Neural progenitor cell (in vitro differentiated cells): Measurements from ENCODE around the gene MORC4. TPM values are rescaled to one million over a fixed set of nuclear protein-coding genes. Genes with fewer than 3 reads are reported as not detected.

Experiments
- DNase-seq: peaks from one replicate; pipeline ENCODE4 v3.0.0-alpha.2; 2016; ENCODE audit warnings: low spot score
- H2AFZ ChIP-seq: fragments of 200-600 bp; sonication (generic); replicated peaks from 2 replicates; pipeline ENCODE4 v1.6.1; 2016; ENCODE audit warnings: antibody characterized with exemption
- H3F3A ChIP-seq: fragments of 200-600 bp; sonication (generic); 2 replicates; pipeline ENCODE4 v1.6.1; 2016; ENCODE audit warnings: antibody characterized with exemption, low read depth
- H3K27ac ChIP-seq: fragments of 200-600 bp; sonication (generic); 2 replicates; pipeline ENCODE4 v1.5.1; 2016; ENCODE audit warnings: mild to moderate bottlenecking
- H3K27me3 ChIP-seq: fragments of 200-600 bp; sonication (generic); 2 replicates; pipeline ENCODE4 v1.6.1; 2016; ENCODE audit warnings: mild to moderate bottlenecking, moderate library complexity
- H3K36me3 ChIP-seq: fragments of 200-600 bp; sonication (generic); 2 replicates; pipeline ENCODE4 v1.5.1; 2016
- H3K4me1 ChIP-seq: fragments of 200-600 bp; sonication (generic); 2 replicates; pipeline ENCODE4 v1.6.1; 2016; ENCODE audit warnings: mixed run types
- H3K4me2 ChIP-seq: fragments of 200-600 bp; sonication (generic); 2 replicates; pipeline ENCODE4 v1.6.1; 2016
- H3K4me3 ChIP-seq: fragments of 200-600 bp; sonication (generic); 2 replicates; pipeline ENCODE4 v1.5.1; 2016
- H3K79me2 ChIP-seq: fragments of 200-600 bp; sonication (generic); 2 replicates; pipeline ENCODE4 v1.6.1; 2016; ENCODE audit warnings: low read depth
- H3K9ac ChIP-seq: fragments of 200-600 bp; sonication (generic); 2 replicates; pipeline ENCODE4 v1.6.1; 2016
- H3K9me3 ChIP-seq: fragments of 200-600 bp; sonication (generic); 2 replicates; pipeline ENCODE4 v1.5.1; 2016; ENCODE audit warnings: low read depth
- H4K20me1 ChIP-seq: fragments of 200-600 bp; sonication (generic); 2 replicates; pipeline ENCODE4 v1.6.1; 2016; ENCODE audit warnings: low read depth
- H3K27ac Mint-ChIP-seq: 3 replicates; pipeline ENCODE4 v1.8.0; 2021; ENCODE audit warnings: mixed read lengths
- H3K27me3 Mint-ChIP-seq: 2 replicates; pipeline ENCODE4 v1.8.0; 2022; ENCODE audit warnings: low read depth, mild to moderate bottlenecking, inconsistent platforms, moderate library complexity, mixed read lengths; ENCODE audit not compliant: insufficient read depth
- H3K36me3 Mint-ChIP-seq: 3 replicates; pipeline ENCODE4 v1.8.0; 2021; ENCODE audit warnings: mixed read lengths
- H3K4me1 Mint-ChIP-seq: 3 replicates; pipeline ENCODE4 v1.8.0; 2021; ENCODE audit warnings: mixed read lengths
- H3K4me3 Mint-ChIP-seq: 3 replicates; pipeline ENCODE4 v1.8.0; 2021; ENCODE audit warnings: mild to moderate bottlenecking, moderate library complexity, mixed read lengths
- H3K9me3 Mint-ChIP-seq: 3 replicates; pipeline ENCODE4 v1.8.0; 2020; ENCODE audit warnings: mixed read lengths
- CTCF ChIP-seq: fragments of 200-600 bp; sonication (generic); IDR thresholded peaks from 2 replicates; pipeline ENCODE4 v1.5.1; 2017; ENCODE audit warnings: antibody characterized with exemption, mild to moderate bottlenecking
- EZH2 ChIP-seq: fragments of 200-600 bp; sonication (generic); IDR thresholded peaks from 2 replicates; pipeline ENCODE4 v1.6.1; 2017; ENCODE audit warnings: antibody characterized with exemption, mild to moderate bottlenecking, moderate library complexity
- EZH2phosphoT487 ChIP-seq: fragments of 200-600 bp; sonication (generic); IDR thresholded peaks from 2 replicates; pipeline ENCODE4 v1.6.1; 2017; ENCODE audit warnings: antibody characterized with exemption
- total RNA-seq: library from RNA; depleted of rRNA; stranded (reverse); fragments of >200 nt; gene quantifications from 2 replicates; pipeline ENCODE4 v1.2.3, GENCODE V29; 2015; ENCODE audit warnings: low replicate concordance

The MORC4 gene
- total RNA-seq, 1 donor from 2014 or later, result 7.6 TPM

- no peak overlapping the region for H3K27ac ChIP-seq
- no peaks in the 10 kb centered on the region for H3K27me3 Mint-ChIP-seq
- H3K9me3 Mint-ChIP-seq, result no peaks in the 10 kb centered on the region
- H3K9ac ChIP-seq, result no peak overlapping the region
- no peak overlapping the region for H3K4me2 ChIP-seq
- no peak overlapping the region for H3K4me3 ChIP-seq
- no peaks in the 10 kb centered on the region for H3K9me3 ChIP-seq
- peaks cover 5% of the 10 kb centered on the region for H3K36me3 Mint-ChIP-seq
- no peaks in the 10 kb centered on the region for H4K20me1 ChIP-seq
- no peak overlapping the region for H3K27ac Mint-ChIP-seq
- no peaks in the 10 kb centered on the region for H3K36me3 ChIP-seq
- no peak overlapping the region for H2AFZ ChIP-seq
- TF ChIP-seq EZH2phosphoT487 (no peak), CTCF (no peak)
- no peaks in the 10 kb centered on the region for H3K27me3 ChIP-seq
- no peaks in the 10 kb centered on the region for H3K4me1 Mint-ChIP-seq
- no peak overlapping the region for H3K4me3 Mint-ChIP-seq
- DNase-seq, result no peak
- H3F3A ChIP-seq, result no peaks in the 10 kb centered on the region
- no peaks in the 10 kb centered on the region for H3K4me1 ChIP-seq
- no peaks in the 10 kb centered on the region for H3K79me2 ChIP-seq
Observed at GRCh38 chrX:106954041-106954440, 46.0 kb downstream of the MORC4 start.

GRCh38 chrX:106952988-106953387 is 47.0 kb downstream of the MORC4 start:
- H4K20me1 ChIP-seq, result no peaks in the 10 kb centered on the region
- H3K36me3 ChIP-seq, result no peaks in the 10 kb centered on the region
- H3K9ac ChIP-seq, result no peak overlapping the region
- no peak overlapping the region for H3K4me2 ChIP-seq
- peaks cover 5% of the 10 kb centered on the region for H3K36me3 Mint-ChIP-seq
- no peaks in the 10 kb centered on the region for H3K9me3 Mint-ChIP-seq
- no peak for DNase-seq
- H3K79me2 ChIP-seq, result no peaks in the 10 kb centered on the region
- no peak overlapping the region for H3K27ac ChIP-seq
- H3K27me3 ChIP-seq, result no peaks in the 10 kb centered on the region
- no peak overlapping the region for H3K4me3 Mint-ChIP-seq
- TF ChIP-seq EZH2phosphoT487, result no peak
- TF ChIP-seq EZH2, result no peak
- TF ChIP-seq CTCF, result peak; percentile 45
- H2AFZ ChIP-seq, result no peak overlapping the region
- no peak overlapping the region for H3K27ac Mint-ChIP-seq
- H3K4me1 Mint-ChIP-seq, result no peaks in the 10 kb centered on the region
- no peaks in the 10 kb centered on the region for H3K4me1 ChIP-seq
- no peaks in the 10 kb centered on the region for H3K27me3 Mint-ChIP-seq
- no peaks in the 10 kb centered on the region for H3F3A ChIP-seq
- H3K4me3 ChIP-seq, result no peak overlapping the region
- no peaks in the 10 kb centered on the region for H3K9me3 ChIP-seq

- Histone ChIP-seq H3K4me2 (no peak overlapping the region), H3K27ac (no peak overlapping the region), H3K4me1 (no peaks in the 10 kb centered on the region), H3K9ac (no peak overlapping the region), H3K36me3 (no peaks in the 10 kb centered on the region), H3K79me2 (no peaks in the 10 kb centered on the region), H4K20me1 (no peaks in the 10 kb centered on the region), H3K4me3 (no peak overlapping the region), H3K9me3 (no peaks in the 10 kb centered on the region), H2AFZ (no peak overlapping the region), H3K27me3 (no peaks in the 10 kb centered on the region), H3F3A (no peaks in the 10 kb centered on the region)
- Mint-ChIP-seq H3K9me3 (no peaks in the 10 kb centered on the region), H3K27ac (no peak overlapping the region), H3K36me3 (peaks cover 1% of the 10 kb centered on the region), H3K4me3 (no peak overlapping the region), H3K27me3 (no peaks in the 10 kb centered on the region), H3K4me1 (no peaks in the 10 kb centered on the region)
- DNase-seq, result no peak
- TF ChIP-seq EZH2phosphoT487 (no peak), EZH2 (no peak), CTCF (no peak)
Observed at GRCh38 chrX:106952538-106952937, 47.5 kb downstream of the MORC4 start.

GRCh38 chrX:106952089-106952488 is 47.9 kb downstream of the MORC4 start:
- Mint-ChIP-seq H3K4me1 (no peaks in the 10 kb centered on the region), H3K27me3 (no peaks in the 10 kb centered on the region), H3K36me3 (peaks cover 1% of the 10 kb centered on the region), H3K4me3 (no peak overlapping the region), H3K27ac (no peak overlapping the region), H3K9me3 (no peaks in the 10 kb centered on the region)
- Histone ChIP-seq H2AFZ (no peak overlapping the region), H3K36me3 (no peaks in the 10 kb centered on the region), H3F3A (no peaks in the 10 kb centered on the region), H3K79me2 (no peaks in the 10 kb centered on the region), H3K4me2 (no peak overlapping the region), H3K27me3 (no peaks in the 10 kb centered on the region), H3K4me1 (no peaks in the 10 kb centered on the region), H3K27ac (no peak overlapping the region), H3K4me3 (no peak overlapping the region), H3K9ac (no peak overlapping the region), H4K20me1 (no peaks in the 10 kb centered on the region), H3K9me3 (no peaks in the 10 kb centered on the region)
- DNase-seq, result no peak
- TF ChIP-seq CTCF (no peak), EZH2phosphoT487 (no peak), EZH2 (no peak)
